Nephron (organoid): ENCODE measurements around the gene CDK5.
A peak's percentile ranks its signal among the peaks of the same experiment; 100 is the strongest.

Experiments used
- H3K27ac Mint-ChIP-seq, 3 experiments: 2 replicates each; pipeline ENCODE4 v1.8.0; 2020; ENCODE audit warnings: mixed read lengths in 3 of 3, mild to moderate bottlenecking in 2 of 3, moderate library complexity in 1 of 3
- H3K27me3 Mint-ChIP-seq: 2 replicates; pipeline ENCODE4 v1.8.0; 2021; ENCODE audit warnings: low read depth, mild to moderate bottlenecking, moderate library complexity, mixed read lengths
- H3K36me3 Mint-ChIP-seq: 2 replicates; pipeline ENCODE4 v1.8.0; 2020; ENCODE audit warnings: low read depth, mixed read lengths
- H3K4me1 Mint-ChIP-seq: 2 replicates; pipeline ENCODE4 v1.8.0; 2020; ENCODE audit warnings: mixed read lengths
- H3K4me3 Mint-ChIP-seq, 3 experiments: 2 replicates each; pipeline ENCODE4 v1.8.0; 2020; ENCODE audit warnings: mild to moderate bottlenecking in 3 of 3, mixed read lengths in 3 of 3, moderate library complexity in 2 of 3
- H3K9me3 Mint-ChIP-seq: 2 replicates; pipeline ENCODE4 v1.8.0; 2020; ENCODE audit warnings: mixed read lengths
- CTCF ChIP-seq, 3 experiments: fragments of 200-600 bp; sonication (generic); IDR thresholded peaks; one replicate each; pipeline ENCODE4 v1.5.0; 2021; ENCODE audit warnings: antibody characterized with exemption in 3 of 3; ENCODE audit not compliant: unreplicated experiment in 3 of 3

Gene CDK5

GRCh38 chr7:151017953-151018420 lies 39.7 kb downstream of the CDK5 start:
- peak; percentile 94 to 95 (median 94) for TF ChIP-seq CTCF (IDR thresholded peaks at IDR 0.05; ENCODE audit: unreplicated experiment in 3 of 3)
- peak overlapping the region; percentile 7 to 63 (median 29) for H3K27ac Mint-ChIP-seq
- peaks cover 3% of the 10 kb centered on the region for H3K36me3 Mint-ChIP-seq
- peak overlapping the region; percentile 55 to 84 (median 82) for H3K4me3 Mint-ChIP-seq
- H3K4me1 Mint-ChIP-seq = peaks cover 31% of the 10 kb centered on the region
- no peaks in the 10 kb centered on the region for H3K9me3 Mint-ChIP-seq
- H3K27me3 Mint-ChIP-seq = peaks cover 46% of the 10 kb centered on the region

GRCh38 chr7:151017370-151017952 lies 40.2 kb downstream of the CDK5 start:
- no peak for TF ChIP-seq CTCF (IDR thresholded peaks at IDR 0.05; ENCODE audit: unreplicated experiment in 3 of 3)
- peaks cover 48% of the 10 kb centered on the region for H3K27me3 Mint-ChIP-seq
- H3K4me3 Mint-ChIP-seq = peak overlapping the region; percentile 55 to 84 (median 82)
- peaks cover 36% of the 10 kb centered on the region for H3K4me1 Mint-ChIP-seq
- no peaks in the 10 kb centered on the region for H3K9me3 Mint-ChIP-seq
- peaks cover 3% of the 10 kb centered on the region for H3K36me3 Mint-ChIP-seq
- peak overlapping the region in 1 of 3 experiments; percentile 7 for H3K27ac Mint-ChIP-seq

- Mint-ChIP-seq H3K4me3 (peak overlapping the region in 2 of 3 experiments; percentile 82 to 84), H3K9me3 (no peaks in the 10 kb centered on the region), H3K27ac (no peak overlapping the region), H3K36me3 (peaks cover 3% of the 10 kb centered on the region), H3K27me3 (peaks cover 50% of the 10 kb centered on the region), H3K4me1 (peaks cover 41% of the 10 kb centered on the region)
- TF ChIP-seq CTCF (IDR thresholded peaks at IDR 0.05; ENCODE audit: unreplicated experiment in 3 of 3) = no peak
These were observed 40.8 kb downstream of the CDK5 start for GRCh38 chr7:151016942-151017341.

GRCh38 chr7:151016505-151016904 lies 41.2 kb downstream of the CDK5 start:
- H3K9me3 Mint-ChIP-seq = no peaks in the 10 kb centered on the region
- H3K27ac Mint-ChIP-seq = no peak overlapping the region
- TF ChIP-seq CTCF (IDR thresholded peaks at IDR 0.05; ENCODE audit: unreplicated experiment in 3 of 3) = no peak
- H3K4me3 Mint-ChIP-seq = peak overlapping the region in 2 of 3 experiments; percentile 17 to 21
- peaks cover 3% of the 10 kb centered on the region for H3K36me3 Mint-ChIP-seq
- peaks cover 49% of the 10 kb centered on the region for H3K27me3 Mint-ChIP-seq
- peaks cover 45% of the 10 kb centered on the region for H3K4me1 Mint-ChIP-seq

GRCh38 chr7:151015967-151016366 lies 41.7 kb downstream of the CDK5 start:
- H3K27ac Mint-ChIP-seq = no peak overlapping the region
- peaks cover 46% of the 10 kb centered on the region for H3K27me3 Mint-ChIP-seq
- H3K4me3 Mint-ChIP-seq = no peak overlapping the region
- peaks cover 47% of the 10 kb centered on the region for H3K4me1 Mint-ChIP-seq
- H3K36me3 Mint-ChIP-seq = peaks cover 3% of the 10 kb centered on the region
- TF ChIP-seq CTCF (IDR thresholded peaks at IDR 0.05; ENCODE audit: unreplicated experiment in 3 of 3) = no peak
- H3K9me3 Mint-ChIP-seq = no peaks in the 10 kb centered on the region

- Mint-ChIP-seq H3K36me3 (peaks cover 3% of the 10 kb centered on the region), H3K27me3 (peaks cover 44% of the 10 kb centered on the region), H3K4me1 (peaks cover 46% of the 10 kb centered on the region), H3K27ac (no peak overlapping the region), H3K9me3 (no peaks in the 10 kb centered on the region), H3K4me3 (no peak overlapping the region)
- no peak for TF ChIP-seq CTCF (IDR thresholded peaks at IDR 0.05; ENCODE audit: unreplicated experiment in 3 of 3)
These were observed 42.7 kb downstream of the CDK5 start for GRCh38 chr7:151014950-151015349.
